NT2/D1 (cell line): Measurements from ENCODE around the gene KRT83.

Experiments used
- SUZ12 ChIP-seq: IDR thresholded peaks from 2 replicates; pipeline ENCODE4 v1.6.1; 2011; ENCODE audit not compliant: insufficient read length, insufficient read depth; ENCODE audit errors: extremely low read depth
- YY1 ChIP-seq: IDR thresholded peaks from 2 replicates; pipeline ENCODE4 v1.6.1; 2011; ENCODE audit not compliant: insufficient read length, insufficient read depth
- ZNF274 ChIP-seq: IDR thresholded peaks from 2 replicates; pipeline ENCODE4 v1.6.1; 2011; ENCODE audit warnings: mild to moderate bottlenecking, low read depth, low read length

- TF ChIP-seq SUZ12, result no peak
- no peak for TF ChIP-seq YY1
- TF ChIP-seq ZNF274, result no peak
Observed at GRCh38 chr12:52322069-52322468, 871 bp upstream of the KRT83 start.
